Keratinocyte (primary cell): ENCODE measurements around the gene TAF11L8. TPM values are rescaled to one million over a fixed set of nuclear protein-coding genes. Genes with fewer than 3 reads are reported as not detected.
"Not testable (repeated sequence)": the region's sequence is repeated elsewhere in the genome, so short reads cannot be mapped to it uniquely, and the experiment has no call there.

Experiments used
- DNase-seq: peaks from one replicate; pipeline ENCODE4 v3.0.0-alpha.2; 2011; ENCODE audit warnings: low read depth, missing footprints, low spot score
- FAIRE-seq: peaks from 2 replicates; lab custom pipeline; 2011; peaks lifted over from hg19 to GRCh38; lab: Jason Lieb, UNC
- H2AFZ ChIP-seq: 2 replicates; pipeline ENCODE4 v1.6.0; 2012; ENCODE audit warnings: low read length, control low read depth, inconsistent platforms; ENCODE audit not compliant: control insufficient read depth
- H3K27ac ChIP-seq: 2 replicates; pipeline ENCODE4 v1.5.1; 2011; ENCODE audit warnings: low read length; ENCODE audit not compliant: control insufficient read depth, insufficient read depth
- H3K27me3 ChIP-seq: 3 replicates; pipeline ENCODE4 v1.6.0; 2011; ENCODE audit warnings: low read length; ENCODE audit not compliant: control insufficient read depth, insufficient read depth; ENCODE audit errors: extremely low read depth
- H3K36me3 ChIP-seq, 2 experiments: 2 replicates in 1 of 2; 3 replicates in 1 of 2; pipeline ENCODE4 v1.5.1; 2011; ENCODE audit warnings: low read length in 2 of 2, mild to moderate bottlenecking in 1 of 2; ENCODE audit not compliant: control insufficient read depth in 2 of 2, insufficient read depth in 2 of 2; ENCODE audit errors: extremely low read depth in 1 of 2
- H3K4me1 ChIP-seq: 3 replicates; pipeline ENCODE4 v1.5.1; 2011; ENCODE audit warnings: low read length; ENCODE audit not compliant: control insufficient read depth, insufficient read depth; ENCODE audit errors: extremely low read depth
- H3K4me2 ChIP-seq: 3 replicates; pipeline ENCODE4 v1.6.0; 2011; ENCODE audit warnings: low read depth, low read length; ENCODE audit not compliant: control insufficient read depth, insufficient read depth; ENCODE audit errors: extremely low read depth
- H3K4me3 ChIP-seq, 3 experiments: fragments of 200-600 bp in 1 of 3; sonication (generic) in 1 of 3; 2 replicates in 2 of 3; 3 replicates in 1 of 3; pipeline ENCODE4 v1.5.1; 2011 to 2016; ENCODE audit warnings: low read length in 3 of 3, mild to moderate bottlenecking in 3 of 3, control low read depth in 2 of 3, inconsistent platforms in 1 of 3, low read depth in 1 of 3, mixed read lengths in 1 of 3, mixed run types in 1 of 3, moderate library complexity in 1 of 3; ENCODE audit not compliant: control insufficient read depth in 2 of 3, insufficient read depth in 2 of 3; ENCODE audit errors: extremely low read depth in 1 of 3
- H3K79me2 ChIP-seq: 2 replicates; pipeline ENCODE4 v1.6.0; 2012; ENCODE audit warnings: low read length; ENCODE audit not compliant: control insufficient read depth, insufficient read depth
- H3K9ac ChIP-seq: 3 replicates; pipeline ENCODE4 v1.6.0; 2011; ENCODE audit warnings: low read length; ENCODE audit not compliant: control insufficient read depth, insufficient read depth; ENCODE audit errors: extremely low read depth
- H3K9me1 ChIP-seq: 3 replicates; pipeline ENCODE4 v1.6.0; 2011; ENCODE audit warnings: low read length; ENCODE audit not compliant: control insufficient read depth, insufficient read depth; ENCODE audit errors: extremely low read depth
- H3K9me3 ChIP-seq: 2 replicates; pipeline ENCODE4 v1.5.1; 2012; ENCODE audit warnings: low read depth, low read length; ENCODE audit not compliant: control insufficient read depth
- H4K20me1 ChIP-seq: 3 replicates; pipeline ENCODE4 v1.6.0; 2011; ENCODE audit warnings: low read length; ENCODE audit not compliant: control insufficient read depth, insufficient read depth; ENCODE audit errors: extremely low read depth
- dilution Hi-C: fragments of 300-500 bp; cut with MboI; formaldehyde crosslinking; loops from one replicate; pipeline ENCODE4 v1.7.0; 2020; ENCODE audit warnings: low sequenced_read_pairs; ENCODE audit not compliant: extremely low pct_ligation_motif_present
- polyA plus RNA-seq, 5 experiments: library from polyadenylated mRNA; depleted of rRNA in 3 of 5; stranded (reverse) in 3 of 5; stranded (forward) in 1 of 5; unstranded in 1 of 5; fragments of >200 nt; gene quantifications; 1 replicate in 1 of 5; 2 replicates in 3 of 5; 3 replicates in 1 of 5; pipeline versions ENCODE4 v1.2.1 to v1.2.3, GENCODE V29; 2011 to 2012; ENCODE audit warnings: missing spikeins in 2 of 5, low read depth in 1 of 5, low replicate concordance in 1 of 5
- small RNA-seq, 3 experiments: library from RNA; depleted of rRNA; stranded (forward); fragments of <200 nt; gene quantifications; one replicate each; pipeline ENCODE3, GENCODE V24; 2012; ENCODE audit warnings: low read depth in 3 of 3, low replicate concordance in 1 of 3; ENCODE audit not compliant: insufficient read length in 3 of 3

Gene TAF11L8
- polyA plus RNA-seq, 1 donor (not counting 4 experiments of a cell fraction or from before 2014, with no cell fraction given) = not detected

- DNase-seq, H3K27me3 ChIP-seq, FAIRE-seq, H3K4me2 ChIP-seq, H3K27ac ChIP-seq, dilution Hi-C loops, H3K9me3 ChIP-seq, H3K4me1 ChIP-seq, H3K79me2 ChIP-seq, H3K36me3 ChIP-seq, H2AFZ ChIP-seq, H3K9ac ChIP-seq, H4K20me1 ChIP-seq, H3K4me3 ChIP-seq, H3K9me1 ChIP-seq: not testable (repeated sequence)
These were observed 5.1 kb downstream of the TAF11L8 start, which contains the start of gene TAF11L7 for GRCh38 chr5:17585658-17586057. TSS of gene TAF11L7 (minus strand) at chr5:17585758.

Small RNA genes lying within 50 kb of the gene (small RNA-seq; reads per million reads assigned to genes)
- gene AC233724.3 (0 reads per million in 3 experiments), gene AC233724.6 (0 reads per million in 3 experiments), gene AC233724.7 (0 reads per million in 3 experiments)

Other genes starting within 250 kb of the TAF11L8 start
- not detected in 3 replicates for gene TAF11L2, start 92.7 kb downstream of the TAF11L8 start, polyA plus RNA-seq
- not detected in 3 replicates for gene TAF11L3, start 72.6 kb downstream of the TAF11L8 start, polyA plus RNA-seq
- not detected in 3 replicates for gene TAF11L4, start 69.2 kb downstream of the TAF11L8 start, polyA plus RNA-seq
- not detected in 3 replicates for gene TAF11L5, start 65.7 kb downstream of the TAF11L8 start, polyA plus RNA-seq
- not detected in 3 replicates for gene TAF11L6, start 62.3 kb downstream of the TAF11L8 start, polyA plus RNA-seq
- not detected in 3 replicates for gene TAF11L7, start 5.2 kb downstream of the TAF11L8 start, polyA plus RNA-seq
- gene TAF11L9, start 3.4 kb upstream of the TAF11L8 start, polyA plus RNA-seq = not detected in 3 replicates
- not detected in 3 replicates for gene TAF11L10, start 6.9 kb upstream of the TAF11L8 start, polyA plus RNA-seq
- gene TAF11L11, start 13.2 kb upstream of the TAF11L8 start, polyA plus RNA-seq = not detected in 3 replicates
- not detected in 3 replicates for gene TAF11L12, start 19.4 kb upstream of the TAF11L8 start, polyA plus RNA-seq
- gene TAF11L13, start 41.1 kb upstream of the TAF11L8 start, polyA plus RNA-seq = not detected in 3 replicates
- gene TAF11L14, start 43.5 kb upstream of the TAF11L8 start, polyA plus RNA-seq = not detected in 3 replicates